H1 (cell line): ENCODE data around the gene H2BK1. TPM values are rescaled to one million over a fixed set of nuclear protein-coding genes. Genes with fewer than 3 reads are reported as not detected.

ENCODE experiments used
- CTCF ChIA-PET: fragments of 300-600 bp; sonication (Branson Sonifier 250); formaldehyde crosslinking; loops from one replicate; lab custom pipeline; 2021; ENCODE audit not compliant: partially characterized antibody; lab: Charles Lee
- POLR2A ChIA-PET: fragments of 300-600 bp; sonication (Branson Sonifier 250); formaldehyde crosslinking; loops from one replicate; lab custom pipeline; 2021; ENCODE audit warnings: inconsistent platforms; ENCODE audit not compliant: partially characterized antibody; lab: Charles Lee
- DNase-seq, 2 experiments: peaks; one replicate each; pipeline versions ENCODE4 v3.0.0 to v3.0.0-alpha.2; 2010 to 2022; ENCODE audit warnings: low spot score in 2 of 2, low read depth in 1 of 2, mixed read lengths in 1 of 2
- FAIRE-seq: peaks from 2 replicates; lab custom pipeline; 2011; peaks lifted over from hg19 to GRCh38; lab: Jason Lieb, UNC
- H2AFZ ChIP-seq: 2 replicates; pipeline ENCODE4 v1.8.1; 2012; ENCODE audit warnings: low read length, inconsistent platforms
- H2AK5ac ChIP-seq: 2 replicates; pipeline ENCODE4 v1.6.1; 2013; ENCODE audit warnings: low read depth, low read length
- H2BK120ac ChIP-seq: replicated peaks from 2 replicates; pipeline ENCODE3; 2013; ENCODE audit warnings: low read depth, low read length, inconsistent platforms
- H2BK12ac ChIP-seq: 2 replicates; pipeline ENCODE4 v1.6.1; 2013; ENCODE audit warnings: low read depth, low read length
- H2BK15ac ChIP-seq: 2 replicates; pipeline ENCODE4 v1.6.1; 2013; ENCODE audit warnings: low read length
- H2BK20ac ChIP-seq: 2 replicates; pipeline ENCODE4 v1.6.1; 2013; ENCODE audit warnings: low read length
- H2BK5ac ChIP-seq: 2 replicates; pipeline ENCODE4 v1.6.1; 2013; ENCODE audit warnings: low read depth, low read length
- H3K14ac ChIP-seq: 2 replicates; pipeline ENCODE4 v1.6.1; 2013; ENCODE audit warnings: inconsistent platforms; ENCODE audit not compliant: insufficient read length
- H3K18ac ChIP-seq: 2 replicates; pipeline ENCODE4 v1.6.1; 2013; ENCODE audit warnings: low read length; ENCODE audit errors: extremely low read depth
- H3K23ac ChIP-seq: 2 replicates; pipeline ENCODE4 v1.6.1; 2013; ENCODE audit warnings: inconsistent platforms; ENCODE audit not compliant: insufficient read length
- H3K23me2 ChIP-seq: 2 replicates; pipeline ENCODE4 v1.6.1; 2013; ENCODE audit warnings: low read depth, low read length
- H3K27ac ChIP-seq: 2 replicates; pipeline ENCODE4 v1.6.1; 2011; ENCODE audit warnings: low read depth, low read length, inconsistent platforms
- H3K27me3 ChIP-seq, 4 experiments: replicated peaks in 1 of 4; 1 replicate in 1 of 4; 2 replicates in 3 of 4; pipeline versions ENCODE4 v1.6.1 to v1.8.1; 2011 to 2013; ENCODE audit warnings: low read length in 3 of 4, mild to moderate bottlenecking in 3 of 4, inconsistent platforms in 2 of 4, mixed read lengths in 2 of 4, moderate library complexity in 1 of 4; ENCODE audit not compliant: control insufficient read depth in 3 of 4, insufficient read depth in 3 of 4; ENCODE audit errors: extremely low read depth in 1 of 4
- H3K36me3 ChIP-seq, 4 experiments: 2 replicates each; pipeline versions ENCODE4 v1.6.1 to v1.8.1; 2011 to 2013; ENCODE audit warnings: mild to moderate bottlenecking in 4 of 4, low read length in 3 of 4, moderate library complexity in 2 of 4, control low read depth in 1 of 4, inconsistent platforms in 1 of 4; ENCODE audit not compliant: insufficient read depth in 4 of 4, control insufficient read depth in 2 of 4
- H3K4ac ChIP-seq: replicated peaks from 2 replicates; pipeline ENCODE3; 2013; ENCODE audit warnings: low read length, low read depth, mixed read lengths, inconsistent platforms; ENCODE audit not compliant: insufficient read length
- H3K4me1 ChIP-seq, 4 experiments: replicated peaks in 1 of 4; 1 replicate in 1 of 4; 2 replicates in 3 of 4; pipeline versions ENCODE4 v1.6.1 to v1.8.1; 2011 to 2013; ENCODE audit warnings: low read length in 3 of 4, inconsistent platforms in 2 of 4, mixed read lengths in 1 of 4; ENCODE audit not compliant: insufficient read depth in 4 of 4, control insufficient read depth in 3 of 4
- H3K4me2 ChIP-seq, 2 experiments: 2 replicates each; pipeline versions ENCODE4 v1.6.1 to v1.8.1; 2011 to 2013; ENCODE audit warnings: low read depth in 2 of 2, low read length in 2 of 2, control low read depth in 1 of 2, inconsistent platforms in 1 of 2, mild to moderate bottlenecking in 1 of 2; ENCODE audit not compliant: insufficient read depth in 1 of 2
- H3K4me3 ChIP-seq, 4 experiments: fragments of 200-600, 300-600 bp in 1 of 4; sonication (generic), shearing (Covaris generic), sonication (Bioruptor Twin) in 1 of 4; 2 replicates each; pipeline versions ENCODE4 v1.5.1 to v1.8.1; 2011 to 2016; ENCODE audit warnings: low read length in 4 of 4, low read depth in 3 of 4, control low read depth in 2 of 4, inconsistent platforms in 2 of 4, mild to moderate bottlenecking in 2 of 4, mixed read lengths in 1 of 4, moderate library complexity in 1 of 4; ENCODE audit not compliant: insufficient read depth in 2 of 4; ENCODE audit errors: extremely low read depth in 1 of 4
- H3K56ac ChIP-seq: replicated peaks from 2 replicates; pipeline ENCODE3; 2013; ENCODE audit warnings: low read depth, mild to moderate bottlenecking, mixed read lengths, low read length, inconsistent platforms; ENCODE audit not compliant: insufficient read length
- H3K79me1 ChIP-seq: 2 replicates; pipeline ENCODE4 v1.6.1; 2013; ENCODE audit warnings: low read depth, low read length, control low read depth
- H3K79me2 ChIP-seq, 2 experiments: 2 replicates each; pipeline versions ENCODE4 v1.6.1 to v1.8.1; 2012 to 2013; ENCODE audit warnings: low read length in 2 of 2, mild to moderate bottlenecking in 2 of 2, inconsistent platforms in 1 of 2; ENCODE audit not compliant: insufficient read depth in 2 of 2, control insufficient read depth in 1 of 2
- H3K9ac ChIP-seq, 4 experiments: replicated peaks in 1 of 4; 1 replicate in 1 of 4; 2 replicates in 3 of 4; pipeline versions ENCODE4 v1.6.1 to v1.8.1; 2011 to 2013; ENCODE audit warnings: low read depth in 3 of 4, low read length in 3 of 4, control low read depth in 2 of 4, mild to moderate bottlenecking in 2 of 4, moderate library complexity in 2 of 4, inconsistent platforms in 1 of 4; ENCODE audit errors: extremely low read depth in 1 of 4
- H3K9me3 ChIP-seq, 2 experiments: 2 replicates each; pipeline versions ENCODE4 v1.6.1 to v1.8.1; 2012 to 2013; ENCODE audit warnings: mild to moderate bottlenecking in 2 of 2, moderate library complexity in 2 of 2, control low read depth in 1 of 2, inconsistent platforms in 1 of 2, low read depth in 1 of 2, low read length in 1 of 2, mixed read lengths in 1 of 2; ENCODE audit not compliant: insufficient read depth in 2 of 2
- H4K20me1 ChIP-seq, 2 experiments: replicated peaks in 1 of 2; 2 replicates each; pipeline versions ENCODE3 to v1.8.1; 2011 to 2013; ENCODE audit warnings: inconsistent platforms in 2 of 2, low read length in 2 of 2, mild to moderate bottlenecking in 1 of 2; ENCODE audit not compliant: insufficient read depth in 2 of 2, control insufficient read depth in 1 of 2
- H4K5ac ChIP-seq: 2 replicates; pipeline ENCODE4 v1.6.1; 2013; ENCODE audit warnings: low read length, low read depth, mixed read lengths, inconsistent platforms; ENCODE audit not compliant: insufficient read length
- H4K8ac ChIP-seq: 2 replicates; pipeline ENCODE4 v1.8.0; 2013; ENCODE audit warnings: mild to moderate bottlenecking, moderate library complexity, low read length, inconsistent platforms; ENCODE audit not compliant: insufficient read depth; ENCODE audit errors: extremely low read depth
- H4K91ac ChIP-seq: replicated peaks from 2 replicates; pipeline ENCODE3; 2013; ENCODE audit warnings: low read length, mixed read lengths, inconsistent platforms; ENCODE audit not compliant: insufficient read length
- ATF2 ChIP-seq: IDR thresholded peaks from 2 replicates; pipeline ENCODE4 v1.6.1; 2012; ENCODE audit warnings: low read length, inconsistent platforms
- BRCA1 ChIP-seq: IDR thresholded peaks from 2 replicates; pipeline ENCODE4 v1.6.1; 2012; ENCODE audit warnings: low read depth, low read length, improper control_type of control experiment
- CTBP2 ChIP-seq: IDR thresholded peaks from 2 replicates; pipeline ENCODE4 v1.7.0; 2011; ENCODE audit warnings: borderline replicate concordance, mild to moderate bottlenecking, moderate library complexity, mixed read lengths, low read length; ENCODE audit not compliant: insufficient read depth, insufficient read length
- EGR1 ChIP-seq: IDR thresholded peaks from 2 replicates; pipeline ENCODE4 v1.6.1; 2011; ENCODE audit warnings: low read depth, low read length, borderline replicate concordance
- EZH2 ChIP-seq: fragments of 200-600 bp; sonication (generic); IDR thresholded peaks from 2 replicates; pipeline ENCODE4 v1.7.1; 2012; ENCODE audit warnings: low read depth, mild to moderate bottlenecking, moderate library complexity, low read length, inconsistent platforms; ENCODE audit not compliant: severe bottlenecking
- FOSL1 ChIP-seq: IDR thresholded peaks from 2 replicates; pipeline ENCODE4 v1.6.1; 2011; ENCODE audit warnings: mild to moderate bottlenecking, low read depth, low read length, moderate library complexity; ENCODE audit not compliant: insufficient read depth
- KDM1A ChIP-seq: fragments of 200-600, 300-600 bp; sonication (generic); IDR thresholded peaks from 2 replicates; pipeline ENCODE4 v1.7.1; 2016; ENCODE audit warnings: mild to moderate bottlenecking, low read length, borderline replicate concordance
- MAX ChIP-seq: IDR thresholded peaks from 2 replicates; pipeline ENCODE4 v1.6.1; 2012; ENCODE audit warnings: inconsistent platforms
- POLR2AphosphoS5 ChIP-seq: IDR thresholded peaks from 2 replicates; pipeline ENCODE4 v1.6.1; 2011; ENCODE audit warnings: low read depth, low read length
- TEAD4 ChIP-seq: IDR thresholded peaks from 2 replicates; pipeline ENCODE4 v1.6.1; 2012; ENCODE audit warnings: low read depth, low read length, inconsistent platforms, mixed read lengths
- YY1 ChIP-seq: IDR thresholded peaks from 2 replicates; pipeline ENCODE4 v1.6.1; 2011; ENCODE audit warnings: low read depth, mild to moderate bottlenecking, low read length
- WGBS, 2 experiments: shearing (Covaris generic) in 1 of 2; methylation state at CpG; one replicate each; pipeline versions ENCODE4 v1.1.6 to v1.1.7; 2013 to 2015; ENCODE audit warnings: low lambda C conversion rate in 2 of 2, mixed read lengths in 2 of 2, inconsistent platforms in 1 of 2, low coverage in 1 of 2, missing lambda C conversion rate in 1 of 2; ENCODE audit not compliant: insufficient replicate concordance in 2 of 2, insufficient coverage in 1 of 2, insufficient read length in 1 of 2; ENCODE audit errors: extremely low coverage in 1 of 2, missing lambda C conversion rate in 1 of 2; 5-methylcytosine and 5-hydroxymethylcytosine counted together
- polyA plus RNA-seq, 7 experiments: library from polyadenylated mRNA; depleted of rRNA in 3 of 7; stranded (reverse) in 5 of 7; unstranded in 2 of 7; fragments of >200 nt in 5 of 7; fragments of 200-250 nt in 2 of 7; gene quantifications; 1 replicate in 5 of 7; 2 replicates in 1 of 7; 4 replicates in 1 of 7; pipeline versions ENCODE4 v1.2.1 to v1.2.3, GENCODE V29; 2011 to 2013; ENCODE audit warnings: missing spikeins in 2 of 7, mixed read lengths in 2 of 7
- total RNA-seq: library from RNA; stranded (reverse); fragmentation: NEBNext Ultra II Directional; extraction: Animal tissue kit (Norgen Biotek cat#: 25700); gene quantifications from 2 replicates; pipeline ENCODE4 v1.2.1, GENCODE V29; 2021

H2BK1 gene
- total and polyA plus RNA-seq, 2 of the 8 experiments (the other 6 are each of a cell fraction or from before 2014, with no cell fraction given), result not detected

- Histone ChIP-seq H3K4ac (no peak overlapping the region), H3K4me3 (no peak overlapping the region), H2BK5ac (no peak overlapping the region), H4K20me1 (peaks cover 0 to 10% of the 10 kb centered on the region in 2 experiments), H2BK20ac (no peak overlapping the region), H3K14ac (no peak overlapping the region), H2AFZ (no peak overlapping the region), H4K91ac (no peak overlapping the region), H2BK15ac (no peak overlapping the region), H3K4me2 (no peak overlapping the region), H3K9ac (no peak overlapping the region), H3K79me2 (no peaks in the 10 kb centered on the region), H3K27me3 (peaks cover 3 to 20% (median 18%) of the 10 kb centered on the region in 4 experiments), H3K36me3 (peaks cover 2 to 10% (median 3%) of the 10 kb centered on the region in 4 experiments; a peak in 6 of 8 replicates), H3K18ac (no peak overlapping the region), H2BK120ac (no peak overlapping the region), H4K8ac (no peak overlapping the region), H3K79me1 (peaks cover 5% of the 10 kb centered on the region; the same call in 1 of the 2 replicates), H3K27ac (no peak overlapping the region), H3K56ac (no peak overlapping the region), H4K5ac (no peak overlapping the region), H2AK5ac (no peak overlapping the region), H3K4me1 (peaks cover 0 to 28% (median 20%) of the 10 kb centered on the region in 4 experiments; a peak in 6 of 7 replicates), H3K23ac (no peak overlapping the region), H3K23me2 (peaks cover 8% of the 10 kb centered on the region; the same call in 1 of the 2 replicates), H3K9me3 (no peaks in the 10 kb centered on the region), H2BK12ac (0 out of 2 replicates have a peak overlapping the region, but pooled peaks have one; percentile 39)
- no peak for DNase-seq
- POLR2A ChIA-PET, result interaction anchor here (0.7 to 5.7 kb wide), 4 partner anchors 8 to 44 kb away, joined by 3 to 22 read pairs (median 13); partner anchors contain the start of genes ABCF2 and CHPF2
- WGBS, 2 experiments, result 98% methylated on average over 9 of the region's 9 CpGs; no CpG with 5 or more reads in 1 of the 2 experiments
- FAIRE-seq, result no peak
- CTCF ChIA-PET, result interaction anchor here (1.0 to 5.1 kb wide), 7 partner anchors 7 to 117 kb away, joined by 3 to 71 read pairs (median 20); partner anchors contain the start of genes ABCF2 and CHPF2
- TF ChIP-seq FOSL1 (no peak), KDM1A (no peak), EGR1 (no peak), POLR2AphosphoS5 (no peak), YY1 (no peak), TEAD4 (no peak), CTBP2 (no peak), ATF2 (no peak), BRCA1 (no peak), MAX (no peak), EZH2 (no peak)
These were observed 31.4 kb upstream of the H2BK1 start for GRCh38 chr7:151241755-151242096.
